Activated CD4-positive, CD25-positive, alpha-beta regulatory T cell treated with anti-CD3 and anti-CD28 coated beads, Interleukin-2, amount 50 U/mL, for 16 hours (primary cell): ENCODE measurements around the gene CHRNB1.

Experiments used
- DNase-seq: peaks from one replicate; pipeline ENCODE4 v3.0.0-alpha.2; 2020; ENCODE audit warnings: low read depth, low spot score

Gene CHRNB1

GRCh38 chr17:7437369-7437863 lies 7.4 kb upstream of the CHRNB1 start:
- no peak for DNase-seq

- DNase-seq, result no peak
Measured at GRCh38 chr17:7437950-7438614, 6.8 kb upstream of the CHRNB1 start.

GRCh38 chr17:7438656-7439460 lies 6.0 kb upstream of the CHRNB1 start:
- no peak for DNase-seq

- no peak for DNase-seq
Measured at GRCh38 chr17:7439462-7440112, 5.3 kb upstream of the CHRNB1 start, which contains the start of gene FGF11. Gene FGF11 (plus strand): TSS chr17:7439512. CDS start chr17:7439621, 109 bp downstream.

- no peak for DNase-seq
Measured at GRCh38 chr17:7440113-7440833, 4.6 kb upstream of the CHRNB1 start.

- DNase-seq, result no peak
Measured at GRCh38 chr17:7440834-7441195, 4.0 kb upstream of the CHRNB1 start.

GRCh38 chr17:7441266-7441665 lies 3.6 kb upstream of the CHRNB1 start:
- no peak for DNase-seq

- no peak for DNase-seq
Measured at GRCh38 chr17:7442142-7442541, 2.7 kb upstream of the CHRNB1 start.

GRCh38 chr17:7443499-7444485 lies 1.1 kb upstream of the CHRNB1 start:
- no peak for DNase-seq

GRCh38 chr17:7445619-7445968 lies 733 bp downstream of the CHRNB1 start:
- DNase-seq, result no peak

GRCh38 chr17:7448461-7448860 lies 3.6 kb downstream of the CHRNB1 start:
- DNase-seq, result no peak

GRCh38 chr17:7459961-7460545 lies 15.2 kb downstream of the CHRNB1 start:
- no peak for DNase-seq

- DNase-seq, result no peak
Measured at GRCh38 chr17:7460850-7461660, 16.2 kb downstream of the CHRNB1 start.

GRCh38 chr17:7462474-7463371 lies 17.9 kb downstream of the CHRNB1 start:
- no peak for DNase-seq

GRCh38 chr17:7463372-7463846 lies 18.5 kb downstream of the CHRNB1 start:
- no peak for DNase-seq

GRCh38 chr17:7464081-7464480 lies 19.2 kb downstream of the CHRNB1 start:
- DNase-seq, result no peak

GRCh38 chr17:7465597-7466275 lies 20.9 kb downstream of the CHRNB1 start:
- no peak for DNase-seq

GRCh38 chr17:7466318-7466638 lies 21.4 kb downstream of the CHRNB1 start:
- no peak for DNase-seq
